Esophagus muscularis mucosa (tissue), 3 donors: ENCODE measurements around the gene ZNF610.

ENCODE experiments used
- CTCF ChIP-seq, 3 experiments: fragments of 200-600 bp in 2 of 3; fragments of 450-650 bp in 1 of 3; sonication (generic) in 2 of 3; IDR thresholded peaks; one replicate each; pipeline ENCODE4 v1.5.1; 2017 to 2019; ENCODE audit warnings: antibody characterized with exemption in 3 of 3, mild to moderate bottlenecking in 2 of 3, moderate library complexity in 1 of 3
- POLR2A ChIP-seq: fragments of 450-650 bp; IDR thresholded peaks from one replicate; pipeline ENCODE4 v1.6.1; 2017; ENCODE audit warnings: antibody characterized with exemption, moderate library complexity, mild to moderate bottlenecking, low read depth

GRCh38 chr19:52415711-52416110 lies 79.7 kb downstream of the ZNF610 start:
- TF ChIP-seq CTCF (IDR thresholded peaks at IDR 0.05): no peak
- no peak for TF ChIP-seq POLR2A
